Lung (tissue), 12 donors: ENCODE results near the gene SNRPB2. TPM values are rescaled to one million over a fixed set of nuclear protein-coding genes. Genes with fewer than 3 reads are reported as not detected.

ENCODE experiments used
- ATAC-seq: fragments of 200-7000 bp; cut with Tn5 transposase; one replicate; pipeline ENCODE4 v1.9.1; 2020; ENCODE audit warnings: moderate number of reproducible peaks; ENCODE audit not compliant: insufficient read depth, low FRiP score
- DNase-seq, 3 donors: peaks; one replicate each; pipeline ENCODE4 v3.0.0-alpha.2; 2013 to 2017
- H3K27ac ChIP-seq, 2 donors: one replicate each; pipeline ENCODE4 v1.5.1; 2013; ENCODE audit warnings: mild to moderate bottlenecking in 2 of 2, moderate library complexity in 2 of 2, control low read depth in 1 of 2, inconsistent platforms in 1 of 2, low read depth in 1 of 2, low read length in 1 of 2
- H3K27me3 ChIP-seq, 3 donors: one replicate each; pipeline ENCODE4 v1.5.1; 2013; ENCODE audit warnings: low read length in 2 of 3; ENCODE audit not compliant: control insufficient read depth in 3 of 3, insufficient read depth in 3 of 3
- H3K36me3 ChIP-seq, 4 donors: one replicate each; pipeline ENCODE4 v1.5.1; 2013; ENCODE audit warnings: low read length in 4 of 4, mild to moderate bottlenecking in 1 of 4, moderate library complexity in 1 of 4; ENCODE audit not compliant: control insufficient read depth in 4 of 4, insufficient read depth in 4 of 4
- H3K4me1 ChIP-seq, 5 donors: one replicate each; pipeline ENCODE4 v1.5.1; 2013; ENCODE audit warnings: low read length in 5 of 5, mild to moderate bottlenecking in 2 of 5, moderate library complexity in 1 of 5; ENCODE audit not compliant: control insufficient read depth in 5 of 5, insufficient read depth in 5 of 5
- H3K4me3 ChIP-seq: one replicate; pipeline ENCODE4 v1.5.1; 2013; ENCODE audit warnings: mild to moderate bottlenecking, control low read depth, moderate library complexity
- H3K9ac ChIP-seq, 2 donors: one replicate each; pipeline ENCODE4 v1.5.1; 2013; ENCODE audit warnings: low read length in 2 of 2, control low read depth in 1 of 2; ENCODE audit not compliant: insufficient read depth in 1 of 2
- H3K9me3 ChIP-seq, 4 donors: one replicate each; pipeline ENCODE4 v1.5.1; 2013; ENCODE audit warnings: low read length in 3 of 4, mild to moderate bottlenecking in 1 of 4, moderate library complexity in 1 of 4; ENCODE audit not compliant: control insufficient read depth in 4 of 4, insufficient read depth in 3 of 4
- CTCF ChIP-seq: IDR thresholded peaks from 2 replicates; pipeline ENCODE4 v1.5.1; 2012; ENCODE audit warnings: mild to moderate bottlenecking; ENCODE audit errors: control extremely low read depth, extremely low read depth
- WGBS, 2 donors: extraction: QIAGEN DNeasy Blood & Tissue Kit; methylation state at CpG; one replicate each; pipeline ENCODE4 v1.1.7; 2013; 5-methylcytosine and 5-hydroxymethylcytosine counted together
- polyA plus RNA-seq, 2 donors: library from polyadenylated mRNA; stranded (reverse); fragments of 200-250 nt; gene quantifications; one replicate each; pipeline ENCODE4 v1.2.1, GENCODE V29; 2013
- total RNA-seq, 2 donors: library from RNA; depleted of rRNA in 1 of 2; stranded (reverse); fragments of >200 nt in 1 of 2; gene quantifications; one replicate each; pipeline ENCODE4 v1.2.1, GENCODE V29; 2014 to 2021
- donor health status: control.
- donor health status: control.
- donor health status: Bipolar disorder and iron deficiency.
- donor health status: healthy.
- donor health status: DM: yes; HTN: yes; CAD: no.

SNRPB2 gene
- total and polyA plus RNA-seq, 4 donors: 36.4 to 67.2 (median 52.3) TPM

- ATAC-seq: no peak
- Histone ChIP-seq H3K9ac (no peak overlapping the region), H3K27ac (no peak overlapping the region), H3K9me3 (peaks cover 0 to 5% (median 2%) of the 10 kb centered on the region in 4 donors), H3K4me1 (peaks cover 0 to 7% (median 0%) of the 10 kb centered on the region in 5 donors), H3K27me3 (no peaks in the 10 kb centered on the region), H3K36me3 (no peaks in the 10 kb centered on the region), H3K4me3 (no peak overlapping the region)
- peak; percentile 73 to 90 (median 88) for DNase-seq
- no peak for TF ChIP-seq CTCF
- WGBS, 2 donors: 80 to 82% methylated on average over 1 of the region's 1 CpG
Measured at GRCh38 chr20:16777126-16777525, 47.3 kb downstream of the SNRPB2 start.

- no peak for TF ChIP-seq CTCF
- peaks cover 0 to 7% (median 0%) of the 10 kb centered on the region in 5 donors for H3K4me1 ChIP-seq
- 95% methylated on average over 1 of the region's 1 CpG for WGBS, 2 donors
- DNase-seq (no peak), ATAC-seq (no peak)
- no peak overlapping the region for H3K9ac ChIP-seq
- H3K36me3 ChIP-seq: no peaks in the 10 kb centered on the region
- H3K27ac ChIP-seq: no peak overlapping the region
- no peak overlapping the region for H3K4me3 ChIP-seq
- H3K27me3 ChIP-seq: no peaks in the 10 kb centered on the region
- H3K9me3 ChIP-seq: peaks cover 0 to 5% (median 2%) of the 10 kb centered on the region in 4 donors
Measured at GRCh38 chr20:16778159-16778558, 48.3 kb downstream of the SNRPB2 start.

- no peaks in the 10 kb centered on the region for H3K27me3 ChIP-seq
Measured at GRCh38 chr20:16781496-16781895, 51.7 kb downstream of the SNRPB2 start.

More at GRCh38 chr20:16781496-16781895, 51.7 kb downstream of the SNRPB2 start:
- DNase-seq: no peak
- no peaks in the 10 kb centered on the region for H3K36me3 ChIP-seq
- H3K9me3 ChIP-seq: peaks cover 0 to 4% (median 0%) of the 10 kb centered on the region in 4 donors
- TF ChIP-seq CTCF: no peak
- 94 to 99% methylated on average over 1 of the region's 1 CpG for WGBS, 2 donors
- peaks cover 0 to 7% (median 0%) of the 10 kb centered on the region in 5 donors for H3K4me1 ChIP-seq
- H3K27ac ChIP-seq: no peak overlapping the region
- no peak for ATAC-seq
- no peak overlapping the region for H3K4me3 ChIP-seq
- H3K9ac ChIP-seq: no peak overlapping the region
